Measurements from ENCODE around the gene ADAMTS13.

The ADAMTS13 gene

GRCh38 chr9:133507246-133507965 is 85.2 kb downstream of the ADAMTS13 start:
- DNase-seq (ENCODE audit: low read depth) = no peak
- no peak overlapping the region for H3K4me3 ChIP-seq (ENCODE audit: low read depth, low read length)
- TF ChIP-seq, protein P1, sequence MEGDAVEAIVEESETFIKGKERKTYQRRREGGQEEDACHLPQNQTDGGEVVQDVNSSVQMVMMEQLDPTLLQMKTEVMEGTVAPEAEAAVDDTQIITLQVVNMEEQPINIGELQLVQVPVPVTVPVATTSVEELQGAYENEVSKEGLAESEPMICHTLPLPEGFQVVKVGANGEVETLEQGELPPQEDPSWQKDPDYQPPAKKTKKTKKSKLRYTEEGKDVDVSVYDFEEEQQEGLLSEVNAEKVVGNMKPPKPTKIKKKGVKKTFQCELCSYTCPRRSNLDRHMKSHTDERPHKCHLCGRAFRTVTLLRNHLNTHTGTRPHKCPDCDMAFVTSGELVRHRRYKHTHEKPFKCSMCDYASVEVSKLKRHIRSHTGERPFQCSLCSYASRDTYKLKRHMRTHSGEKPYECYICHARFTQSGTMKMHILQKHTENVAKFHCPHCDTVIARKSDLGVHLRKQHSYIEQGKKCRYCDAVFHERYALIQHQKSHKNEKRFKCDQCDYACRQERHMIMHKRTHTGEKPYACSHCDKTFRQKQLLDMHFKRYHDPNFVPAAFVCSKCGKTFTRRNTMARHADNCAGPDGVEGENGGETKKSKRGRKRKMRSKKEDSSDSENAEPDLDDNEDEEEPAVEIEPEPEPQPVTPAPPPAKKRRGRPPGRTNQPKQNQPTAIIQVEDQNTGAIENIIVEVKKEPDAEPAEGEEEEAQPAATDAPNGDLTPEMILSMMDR (IDR thresholded peaks at IDR 0.05; ENCODE audit: insufficient read depth, low read depth, low read length, missing control alignments) = no peak

GRCh38 chr9:133508046-133508445 is 85.9 kb downstream of the ADAMTS13 start:
- no peak overlapping the region for H3K4me3 ChIP-seq (ENCODE audit: low read depth, low read length)
- DNase-seq (ENCODE audit: low read depth) = no peak
- TF ChIP-seq, protein P1 (IDR thresholded peaks at IDR 0.05; ENCODE audit: insufficient read depth, low read depth, low read length, missing control alignments) = no peak

Data from GM12865 (cell line).